Activated naive CD8-positive, alpha-beta T cell (primary cell): Measurements from ENCODE around the gene SYNE3.
"Not testable (repeated sequence)": the region's sequence is repeated elsewhere in the genome, so short reads cannot be mapped to it uniquely, and the experiment has no call there.

Source experiments
- H3K27ac Mint-ChIP-seq: one replicate; pipeline ENCODE4 v1.8.0; 2021; ENCODE audit warnings: mixed read lengths
- H3K27me3 Mint-ChIP-seq: one replicate; pipeline ENCODE4 v1.8.0; 2021; ENCODE audit warnings: mixed read lengths
- H3K36me3 Mint-ChIP-seq: one replicate; pipeline ENCODE4 v1.8.0; 2021; ENCODE audit warnings: mixed read lengths
- H3K4me1 Mint-ChIP-seq: one replicate; pipeline ENCODE4 v1.8.0; 2021; ENCODE audit warnings: low read depth, mixed read lengths
- H3K4me3 Mint-ChIP-seq: one replicate; pipeline ENCODE4 v1.8.0; 2021; ENCODE audit warnings: mild to moderate bottlenecking, mixed read lengths
- H3K9me3 Mint-ChIP-seq: one replicate; pipeline ENCODE4 v1.8.0; 2021; ENCODE audit warnings: low read depth, mixed read lengths

The SYNE3 gene

GRCh38 chr14:95523051-95523814 is 6.8 kb upstream of the SYNE3 start:
- Mint-ChIP-seq H3K27me3 (no peaks in the 10 kb centered on the region), H3K4me1 (peaks cover 85% of the 10 kb centered on the region), H3K36me3 (no peaks in the 10 kb centered on the region), H3K9me3 (no peaks in the 10 kb centered on the region), H3K4me3 (peak overlapping the region; percentile 83), H3K27ac (peak overlapping the region; percentile 97)

DNA sequence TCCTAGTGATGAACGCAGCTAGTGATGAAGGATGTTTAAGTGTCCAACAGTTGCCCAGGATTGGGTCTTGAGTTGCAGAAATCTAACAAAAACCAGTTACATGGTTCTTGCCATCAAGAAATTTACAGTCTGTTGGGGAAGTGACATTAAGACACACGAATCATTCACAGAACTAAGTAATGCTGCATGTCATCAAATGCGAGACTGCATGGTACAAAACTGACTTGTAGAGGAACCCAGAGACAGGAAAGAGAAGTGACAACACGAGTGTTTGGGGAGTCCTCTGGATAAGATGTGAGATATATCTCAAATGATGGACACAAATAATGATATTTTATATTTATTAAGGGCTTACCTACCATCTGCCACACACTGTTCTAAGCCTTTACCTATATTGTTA is 6.1 kb upstream of the SYNE3 start:
- H3K27ac Mint-ChIP-seq = peak overlapping the region; percentile 97
- no peaks in the 10 kb centered on the region for H3K36me3 Mint-ChIP-seq
- H3K27me3 Mint-ChIP-seq = no peaks in the 10 kb centered on the region
- peak overlapping the region; percentile 83 for H3K4me3 Mint-ChIP-seq
- peaks cover 91% of the 10 kb centered on the region for H3K4me1 Mint-ChIP-seq
- H3K9me3 Mint-ChIP-seq = no peaks in the 10 kb centered on the region

DNA sequence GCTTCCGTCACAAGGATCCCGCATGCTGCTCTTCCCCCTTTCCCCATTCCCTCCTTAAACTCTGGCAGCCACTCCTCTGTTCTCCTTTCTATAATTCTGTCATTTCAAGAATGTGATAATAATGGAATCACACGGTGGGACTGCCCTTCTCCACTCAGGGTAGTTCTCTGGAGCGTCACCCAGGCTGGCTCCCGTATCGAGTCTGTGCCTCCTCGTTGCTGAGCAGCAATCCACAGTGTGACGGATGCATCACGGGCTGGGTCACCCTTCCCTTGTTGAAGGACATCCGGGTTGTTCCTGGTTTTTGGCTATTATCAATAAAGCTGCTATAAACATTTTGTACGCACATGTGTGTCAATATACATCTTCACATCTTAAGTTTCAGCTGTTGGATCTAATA is 5.7 kb upstream of the SYNE3 start:
- Mint-ChIP-seq H3K27me3 (no peaks in the 10 kb centered on the region), H3K4me1 (peaks cover 91% of the 10 kb centered on the region), H3K4me3 (peak overlapping the region; percentile 49), H3K9me3 (no peaks in the 10 kb centered on the region), H3K27ac (peak overlapping the region; percentile 97), H3K36me3 (no peaks in the 10 kb centered on the region)

- no peaks in the 10 kb centered on the region for H3K36me3 Mint-ChIP-seq
- H3K27ac Mint-ChIP-seq = no peak overlapping the region
- H3K4me1 Mint-ChIP-seq = peaks cover 86% of the 10 kb centered on the region
- H3K27me3 Mint-ChIP-seq = no peaks in the 10 kb centered on the region
- no peak overlapping the region for H3K4me3 Mint-ChIP-seq
- H3K9me3 Mint-ChIP-seq = no peaks in the 10 kb centered on the region
Measured at GRCh38 chr14:95521001-95521400, 4.6 kb upstream of the SYNE3 start.

- Mint-ChIP-seq H3K36me3 (no peaks in the 10 kb centered on the region), H3K4me3 (peak overlapping the region; percentile 86), H3K4me1 (peaks cover 84% of the 10 kb centered on the region), H3K27me3 (no peaks in the 10 kb centered on the region), H3K27ac (peak overlapping the region; percentile 97), H3K9me3 (no peaks in the 10 kb centered on the region)
Measured at GRCh38 chr14:95520346-95520745, 3.9 kb upstream of the SYNE3 start.

GRCh38 chr14:95519699-95520098 is 3.2 kb upstream of the SYNE3 start:
- H3K4me3 Mint-ChIP-seq = peak overlapping the region; percentile 86
- no peaks in the 10 kb centered on the region for H3K36me3 Mint-ChIP-seq
- no peaks in the 10 kb centered on the region for H3K9me3 Mint-ChIP-seq
- no peaks in the 10 kb centered on the region for H3K27me3 Mint-ChIP-seq
- H3K27ac Mint-ChIP-seq = peak overlapping the region; percentile 97
- H3K4me1 Mint-ChIP-seq = peaks cover 83% of the 10 kb centered on the region

GRCh38 chr14:95518045-95518751 is 1.7 kb upstream of the SYNE3 start:
- Mint-ChIP-seq H3K9me3 (no peaks in the 10 kb centered on the region), H3K4me3 (peak overlapping the region; percentile 86), H3K4me1 (peaks cover 75% of the 10 kb centered on the region), H3K36me3 (no peaks in the 10 kb centered on the region), H3K27me3 (no peaks in the 10 kb centered on the region), H3K27ac (peak overlapping the region; percentile 97)

- Mint-ChIP-seq H3K27me3 (no peaks in the 10 kb centered on the region), H3K4me3 (peak overlapping the region; percentile 88), H3K36me3 (no peaks in the 10 kb centered on the region), H3K4me1 (peaks cover 67% of the 10 kb centered on the region), H3K9me3 (no peaks in the 10 kb centered on the region), H3K27ac (peak overlapping the region; percentile 86)
Measured at GRCh38 chr14:95515596-95516552, 576 bp downstream of the SYNE3 start.

DNA sequence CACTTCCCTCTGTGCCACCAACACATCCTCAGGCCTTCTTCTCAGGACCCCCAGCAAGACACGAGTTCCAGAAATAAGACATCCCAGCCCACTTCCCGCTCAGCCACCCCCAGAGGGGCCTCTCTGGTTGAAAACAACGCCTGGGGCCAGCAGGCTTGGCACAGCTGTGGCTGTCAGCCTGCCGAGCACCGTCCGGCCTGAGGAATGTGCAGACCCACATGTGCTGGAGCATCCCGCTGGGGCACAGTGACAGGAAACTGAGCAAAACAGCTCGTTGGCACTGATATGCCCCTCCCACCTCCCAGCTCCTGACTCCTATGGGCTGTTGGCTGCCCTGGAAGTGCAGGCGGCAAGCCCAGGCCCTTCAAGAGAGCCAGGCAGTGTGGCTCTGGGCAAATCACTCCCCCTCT is 1.4 kb downstream of the SYNE3 start:
- Mint-ChIP-seq H3K4me3 (peak overlapping the region; percentile 88), H3K36me3 (no peaks in the 10 kb centered on the region), H3K27me3 (no peaks in the 10 kb centered on the region), H3K9me3 (no peaks in the 10 kb centered on the region), H3K27ac (no peak overlapping the region), H3K4me1 (peaks cover 66% of the 10 kb centered on the region)

- Mint-ChIP-seq H3K4me1 (peaks cover 65% of the 10 kb centered on the region), H3K4me3 (peak overlapping the region; percentile 88), H3K27ac (peak overlapping the region; percentile 46), H3K36me3 (no peaks in the 10 kb centered on the region), H3K27me3 (no peaks in the 10 kb centered on the region), H3K9me3 (no peaks in the 10 kb centered on the region)
Measured at GRCh38 chr14:95514131-95515079, 2.0 kb downstream of the SYNE3 start.

- Mint-ChIP-seq H3K4me3 (no peak overlapping the region), H3K36me3 (no peaks in the 10 kb centered on the region), H3K27me3 (no peaks in the 10 kb centered on the region), H3K9me3 (no peaks in the 10 kb centered on the region), H3K27ac (peak overlapping the region; percentile 62), H3K4me1 (peaks cover 62% of the 10 kb centered on the region)
Measured at GRCh38 chr14:95513291-95513690, 3.2 kb downstream of the SYNE3 start.

GRCh38 chr14:95511687-95512086 is 4.8 kb downstream of the SYNE3 start:
- Mint-ChIP-seq H3K27ac (peak overlapping the region; percentile 81), H3K4me1 (peaks cover 62% of the 10 kb centered on the region)

GRCh38 chr14:95510804-95511203 is 5.6 kb downstream of the SYNE3 start:
- Mint-ChIP-seq H3K27me3 (no peaks in the 10 kb centered on the region), H3K4me1 (peaks cover 66% of the 10 kb centered on the region), H3K36me3 (no peaks in the 10 kb centered on the region), H3K9me3 (no peaks in the 10 kb centered on the region), H3K4me3 (no peak overlapping the region), H3K27ac (no peak overlapping the region)

More at GRCh38 chr14:95511687-95512086, 4.8 kb downstream of the SYNE3 start:
- Mint-ChIP-seq H3K27me3 (no peaks in the 10 kb centered on the region), H3K4me3 (no peak overlapping the region), H3K9me3 (no peaks in the 10 kb centered on the region), H3K36me3 (no peaks in the 10 kb centered on the region)

- not testable (repeated sequence) for H3K36me3 Mint-ChIP-seq, H3K4me3 Mint-ChIP-seq, H3K27me3 Mint-ChIP-seq, H3K9me3 Mint-ChIP-seq, H3K27ac Mint-ChIP-seq
- H3K4me1 Mint-ChIP-seq = peaks cover 66% of the 10 kb centered on the region
Measured at GRCh38 chr14:95510344-95510743, 6.1 kb downstream of the SYNE3 start.
